Astrocyte (in vitro differentiated cells and primary cell): ENCODE results near the gene QRFPR. TPM values are rescaled to one million over a fixed set of nuclear protein-coding genes. Genes with fewer than 3 reads are reported as not detected.

Experiments used
- DNase-seq: peaks from one replicate; pipeline ENCODE4 v3.0.0-alpha.2; 2010; ENCODE audit warnings: low read depth
- FAIRE-seq: peaks from 2 replicates; lab custom pipeline; 2011; peaks lifted over from hg19 to GRCh38; lab: Jason Lieb, UNC
- H2AFZ ChIP-seq: 2 replicates; pipeline ENCODE4 v1.6.0; 2012; ENCODE audit warnings: low read depth, low read length, inconsistent platforms
- H3K27ac ChIP-seq: 2 replicates; pipeline ENCODE4 v1.5.1; 2011; ENCODE audit warnings: low read depth, low read length, inconsistent platforms
- H3K27me3 ChIP-seq: 2 replicates; pipeline ENCODE4 v1.6.0; 2011; ENCODE audit warnings: low read length, inconsistent platforms; ENCODE audit not compliant: insufficient read depth
- H3K36me3 ChIP-seq: 2 replicates; pipeline ENCODE4 v1.5.1; 2011; ENCODE audit warnings: low read length, inconsistent platforms; ENCODE audit not compliant: insufficient read depth
- H3K4me1 ChIP-seq: 2 replicates; pipeline ENCODE4 v1.5.1; 2011; ENCODE audit warnings: low read length, inconsistent platforms; ENCODE audit not compliant: insufficient read depth
- H3K4me2 ChIP-seq: 2 replicates; pipeline ENCODE4 v1.6.0; 2012; ENCODE audit warnings: low read length, inconsistent platforms
- H3K4me3 ChIP-seq: 2 replicates; pipeline ENCODE4 v1.5.1; 2011; ENCODE audit warnings: low read depth, mild to moderate bottlenecking, low read length, inconsistent platforms; ENCODE audit not compliant: insufficient read depth
- H3K79me2 ChIP-seq: 2 replicates; pipeline ENCODE4 v1.6.0; 2012; ENCODE audit warnings: mild to moderate bottlenecking, low read length, inconsistent platforms; ENCODE audit not compliant: insufficient read depth
- H3K9ac ChIP-seq: 2 replicates; pipeline ENCODE4 v1.6.0; 2012; ENCODE audit warnings: mild to moderate bottlenecking, low read length, inconsistent platforms
- H3K9me3 ChIP-seq: 2 replicates; pipeline ENCODE4 v1.5.1; 2012; ENCODE audit warnings: low read depth, mild to moderate bottlenecking, low read length, inconsistent platforms; ENCODE audit not compliant: insufficient read depth
- H4K20me1 ChIP-seq: 2 replicates; pipeline ENCODE4 v1.6.0; 2012; ENCODE audit warnings: low read length, inconsistent platforms; ENCODE audit not compliant: insufficient read depth
- H3K27ac Mint-ChIP-seq: one replicate; pipeline ENCODE4 v1.8.0; 2021; ENCODE audit warnings: mild to moderate bottlenecking, mixed read lengths; ENCODE audit not compliant: unreplicated experiment
- H3K27me3 Mint-ChIP-seq: one replicate; pipeline ENCODE4 v1.8.0; 2021; ENCODE audit warnings: low read depth, mixed read lengths; ENCODE audit not compliant: unreplicated experiment
- H3K36me3 Mint-ChIP-seq: one replicate; pipeline ENCODE4 v1.8.0; 2021; ENCODE audit warnings: low read depth, mixed read lengths; ENCODE audit not compliant: unreplicated experiment
- H3K4me1 Mint-ChIP-seq: one replicate; pipeline ENCODE4 v1.8.0; 2021; ENCODE audit warnings: low read depth, mixed read lengths; ENCODE audit not compliant: unreplicated experiment
- H3K4me3 Mint-ChIP-seq: one replicate; pipeline ENCODE4 v1.8.0; 2021; ENCODE audit warnings: mild to moderate bottlenecking, moderate library complexity, mixed read lengths; ENCODE audit not compliant: unreplicated experiment
- H3K9me3 Mint-ChIP-seq: one replicate; pipeline ENCODE4 v1.8.0; 2021; ENCODE audit warnings: mild to moderate bottlenecking, mixed read lengths; ENCODE audit not compliant: unreplicated experiment
- CTCF ChIP-seq: IDR thresholded peaks from 2 replicates; pipeline ENCODE4 v1.5.1; 2011; ENCODE audit warnings: low read depth, mild to moderate bottlenecking, inconsistent platforms, low read length, moderate library complexity; ENCODE audit not compliant: insufficient read depth
- EZH2 ChIP-seq: IDR thresholded peaks from 2 replicates; pipeline ENCODE4 v1.6.1; 2012; ENCODE audit warnings: mild to moderate bottlenecking, low read length, inconsistent platforms; ENCODE audit not compliant: insufficient read depth
- total RNA-seq: library from RNA; stranded (reverse); gene quantifications from 2 replicates; pipeline ENCODE4 v1.2.1, GENCODE V29; 2021

The QRFPR gene
- total RNA-seq, 1 donor from 2014 or later = not detected

DNA sequence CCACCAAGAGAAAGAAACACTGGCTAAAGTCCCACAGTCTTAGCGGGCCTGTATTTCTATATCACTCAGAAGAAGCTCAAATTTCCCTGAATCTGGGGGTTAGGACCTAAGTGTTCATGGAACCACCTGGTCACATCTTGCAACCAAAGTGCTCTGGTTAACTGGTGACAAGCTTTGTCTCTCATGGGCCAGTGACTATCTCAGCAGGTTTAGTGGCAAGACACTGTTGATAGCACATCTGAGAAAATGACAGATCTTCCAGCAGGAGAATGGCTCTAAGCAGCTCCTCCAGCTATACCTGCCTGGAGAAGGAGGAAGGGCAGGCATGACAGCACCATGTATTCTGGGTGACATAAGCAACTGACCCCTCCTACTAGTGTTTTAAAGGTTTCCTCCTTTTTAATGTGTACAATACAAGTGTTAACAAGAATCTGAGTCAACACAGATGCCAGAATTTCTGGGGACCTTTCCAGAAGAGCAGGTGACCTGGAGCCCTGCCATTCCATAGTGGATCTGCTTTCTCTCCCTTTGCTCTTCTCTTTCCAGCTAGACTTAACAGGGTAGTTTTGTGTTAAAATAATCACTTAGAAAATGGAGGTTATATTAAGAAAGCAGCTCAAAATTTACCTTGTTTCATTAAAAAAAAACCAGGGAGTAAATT, 17.3 kb upstream of the QRFPR start:
- Mint-ChIP-seq H3K4me1 (no peaks in the 10 kb centered on the region), H3K27me3 (peaks cover 7% of the 10 kb centered on the region), H3K9me3 (no peaks in the 10 kb centered on the region), H3K36me3 (no peaks in the 10 kb centered on the region), H3K27ac (no peak overlapping the region), H3K4me3 (no peak overlapping the region)
- H3K4me1 ChIP-seq = no peaks in the 10 kb centered on the region
- no peak overlapping the region for H3K9ac ChIP-seq
- no peaks in the 10 kb centered on the region for H3K27me3 ChIP-seq
- no peak overlapping the region for H3K4me3 ChIP-seq
- DNase-seq (no peak), FAIRE-seq (no peak)
- no peak overlapping the region for H3K27ac ChIP-seq
- no peaks in the 10 kb centered on the region for H4K20me1 ChIP-seq
- no peak for TF ChIP-seq CTCF
- TF ChIP-seq EZH2 = no peak
- no peaks in the 10 kb centered on the region for H3K79me2 ChIP-seq
- H3K36me3 ChIP-seq = no peaks in the 10 kb centered on the region
- no peaks in the 10 kb centered on the region for H3K9me3 ChIP-seq
- no peak overlapping the region for H2AFZ ChIP-seq
- no peak overlapping the region for H3K4me2 ChIP-seq

DNA sequence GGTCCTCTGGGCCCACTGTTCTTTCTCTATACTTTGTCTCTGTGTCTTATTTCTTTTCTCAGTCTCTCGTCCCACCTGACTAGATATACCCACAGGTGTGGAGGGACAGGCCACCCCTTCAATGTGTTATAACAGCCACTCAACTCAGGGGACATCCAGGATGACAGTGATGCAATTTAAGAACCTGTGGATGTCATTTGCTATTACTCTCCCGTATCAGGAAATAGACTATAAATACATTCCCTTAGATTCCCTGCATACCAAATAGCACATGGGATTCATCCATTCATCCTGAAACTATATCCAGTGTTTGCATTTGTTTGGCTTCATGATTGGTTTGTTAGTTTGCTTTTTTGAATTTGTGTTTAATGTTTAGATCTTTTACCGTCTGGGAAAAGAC, 16.6 kb upstream of the QRFPR start:
- H3K4me3 Mint-ChIP-seq = no peak overlapping the region
- FAIRE-seq = no peak
- H3K4me1 Mint-ChIP-seq = no peaks in the 10 kb centered on the region

More for the DNA sequence above, 16.6 kb upstream of the QRFPR start:
- no peak overlapping the region for H3K4me2 ChIP-seq
- no peak for DNase-seq
- H3K9ac ChIP-seq = no peak overlapping the region
- Mint-ChIP-seq H3K36me3 (no peaks in the 10 kb centered on the region), H3K27ac (peak overlapping the region; percentile 10), H3K27me3 (peaks cover 9% of the 10 kb centered on the region), H3K9me3 (no peaks in the 10 kb centered on the region)
- H4K20me1 ChIP-seq = no peaks in the 10 kb centered on the region
- H3K79me2 ChIP-seq = no peaks in the 10 kb centered on the region
- H3K27me3 ChIP-seq = no peaks in the 10 kb centered on the region
- TF ChIP-seq EZH2 (no peak), CTCF (no peak)
- no peaks in the 10 kb centered on the region for H3K4me1 ChIP-seq
- H3K27ac ChIP-seq = no peak overlapping the region
- no peak overlapping the region for H2AFZ ChIP-seq
- no peaks in the 10 kb centered on the region for H3K9me3 ChIP-seq
- H3K4me3 ChIP-seq = no peak overlapping the region
- no peaks in the 10 kb centered on the region for H3K36me3 ChIP-seq
